T-helper 17 cell (primary cell): ENCODE data around the gene RABL3. TPM values are rescaled to one million over a fixed set of nuclear protein-coding genes. Genes with fewer than 3 reads are reported as not detected.

Experiments used
- ATAC-seq: fragments of 150-1000 bp; cut with Tn5 transposase; 2 replicates; pipeline ENCODE4 v1.10.0; 2021; ENCODE audit warnings: mild to moderate bottlenecking, moderate library complexity
- DNase-seq, 3 donors: peaks; one replicate each; pipeline versions ENCODE4 v3.0.0 to v3.0.0-alpha.2; 2020 to 2021
- H3K9me3 ChIP-seq: one replicate; pipeline ENCODE4 v1.7.0; 2013; ENCODE audit warnings: low read length, mild to moderate bottlenecking; ENCODE audit not compliant: control insufficient read depth, poor library complexity, severe bottlenecking
- H3K27ac Mint-ChIP-seq: one replicate; pipeline ENCODE4 v1.8.0; 2022; ENCODE audit warnings: mild to moderate bottlenecking, moderate library complexity, mixed read lengths
- H3K27me3 Mint-ChIP-seq: one replicate; pipeline ENCODE4 v1.8.0; 2022; ENCODE audit warnings: mixed read lengths
- H3K36me3 Mint-ChIP-seq: one replicate; pipeline ENCODE4 v1.8.0; 2022; ENCODE audit warnings: low read depth, mixed read lengths
- H3K4me1 Mint-ChIP-seq: one replicate; pipeline ENCODE4 v1.8.0; 2022; ENCODE audit warnings: mild to moderate bottlenecking, mixed read lengths
- H3K4me3 Mint-ChIP-seq: one replicate; pipeline ENCODE4 v1.8.0; 2022; ENCODE audit warnings: mild to moderate bottlenecking, moderate library complexity, mixed read lengths
- total RNA-seq, 4 donors: library from RNA in 2 of 4; stranded (reverse) in 2 of 4; gene quantifications; one replicate each; pipeline ENCODE4 v1.2.3 and lab custom pipeline; 2022 to 2026

RABL3 gene
- total RNA-seq, 2 donors from 2014 or later: 17.3 to 17.8 TPM

DNA sequence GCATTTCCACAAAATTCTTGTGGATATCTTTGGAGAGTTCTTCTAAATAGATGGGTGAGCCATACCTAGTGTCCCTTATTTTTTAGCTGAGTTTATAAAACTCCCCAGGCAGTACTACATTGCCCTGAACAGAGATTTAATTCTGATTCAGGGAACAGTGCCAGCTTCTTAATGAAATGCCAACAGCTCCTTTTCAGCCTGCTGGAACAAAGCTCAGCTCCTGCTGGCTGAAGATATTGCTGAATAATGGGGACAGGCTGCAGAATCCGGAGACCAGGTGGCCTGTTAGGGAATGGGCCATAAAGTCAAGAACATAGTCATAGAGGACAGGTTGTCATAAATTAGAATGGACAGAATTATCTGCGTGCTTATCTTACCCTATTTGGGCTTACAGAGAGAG lies 69.2 kb downstream of the RABL3 start:
- Mint-ChIP-seq H3K4me1 (no peaks in the 10 kb centered on the region), H3K27ac (no peak overlapping the region), H3K4me3 (no peak overlapping the region), H3K36me3 (peaks cover 2% of the 10 kb centered on the region), H3K27me3 (peaks cover 7% of the 10 kb centered on the region)
- no peak for ATAC-seq
- no peak for DNase-seq
- no peaks in the 10 kb centered on the region for H3K9me3 ChIP-seq

DNA sequence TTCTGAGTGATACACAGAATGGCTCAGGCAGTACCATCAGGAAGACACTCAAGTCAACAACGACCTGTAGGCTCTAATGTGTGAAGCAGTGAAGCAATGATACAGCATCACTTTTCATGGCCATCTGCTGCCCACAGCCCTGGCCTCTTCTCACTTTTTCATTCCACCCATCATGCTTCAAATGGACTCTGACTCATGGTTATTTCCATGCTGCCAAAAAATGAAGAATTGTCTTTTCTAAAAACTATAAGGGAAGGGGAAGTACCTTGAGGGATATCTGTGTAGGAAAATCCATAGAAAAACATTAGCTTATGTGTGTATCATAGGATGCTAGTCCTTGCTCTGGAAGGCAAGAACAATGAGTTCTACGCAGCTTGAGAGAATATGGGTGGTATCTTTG lies 71.7 kb downstream of the RABL3 start:
- H3K9me3 ChIP-seq: no peaks in the 10 kb centered on the region
- H3K4me3 Mint-ChIP-seq: no peak overlapping the region
- H3K4me1 Mint-ChIP-seq: peaks cover 6% of the 10 kb centered on the region
- DNase-seq (no peak), ATAC-seq (no peak)
- H3K27ac Mint-ChIP-seq: no peak overlapping the region
- H3K27me3 Mint-ChIP-seq: peaks cover 12% of the 10 kb centered on the region
- H3K36me3 Mint-ChIP-seq: peaks cover 8% of the 10 kb centered on the region

GRCh38 chr3:120664926-120665325 lies 77.4 kb downstream of the RABL3 start:
- no peak for DNase-seq
- no peak overlapping the region for H3K27ac Mint-ChIP-seq
- ATAC-seq: no peak
- H3K27me3 Mint-ChIP-seq: peaks cover 9% of the 10 kb centered on the region
- peaks cover 13% of the 10 kb centered on the region for H3K36me3 Mint-ChIP-seq
- no peak overlapping the region for H3K4me3 Mint-ChIP-seq
- H3K9me3 ChIP-seq: no peaks in the 10 kb centered on the region
- H3K4me1 Mint-ChIP-seq: peaks cover 6% of the 10 kb centered on the region

DNA sequence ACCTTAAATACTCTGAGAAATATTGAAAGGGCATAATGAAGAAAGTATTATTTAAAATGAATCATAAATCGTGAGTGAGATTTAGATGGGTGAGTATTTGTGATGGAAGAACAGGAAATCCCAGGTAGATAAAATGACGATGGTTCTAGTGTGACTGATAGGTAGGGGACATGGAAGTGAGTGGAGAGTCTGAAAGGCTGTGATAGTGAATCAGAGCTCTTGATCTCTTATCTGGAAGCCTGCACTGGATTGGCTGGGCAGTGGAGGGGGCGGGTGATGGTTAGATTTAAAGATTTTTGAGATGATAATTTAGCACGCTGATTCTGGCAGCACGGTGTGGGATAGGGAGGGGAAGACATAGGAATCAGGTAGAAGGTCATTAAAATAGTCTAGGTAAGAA lies 80.4 kb downstream of the RABL3 start:
- Mint-ChIP-seq H3K4me3 (no peak overlapping the region), H3K27me3 (peaks cover 9% of the 10 kb centered on the region), H3K4me1 (peaks cover 6% of the 10 kb centered on the region), H3K27ac (no peak overlapping the region), H3K36me3 (peaks cover 13% of the 10 kb centered on the region)
- DNase-seq: no peak
- peaks cover 5% of the 10 kb centered on the region for H3K9me3 ChIP-seq
- ATAC-seq: no peak

GRCh38 chr3:120661106-120661905 lies 81.0 kb downstream of the RABL3 start:
- DNase-seq: no peak
- Mint-ChIP-seq H3K4me1 (peaks cover 6% of the 10 kb centered on the region), H3K27ac (no peak overlapping the region), H3K4me3 (no peak overlapping the region), H3K27me3 (peaks cover 9% of the 10 kb centered on the region), H3K36me3 (peaks cover 13% of the 10 kb centered on the region)
- ATAC-seq: no peak
- peaks cover 5% of the 10 kb centered on the region for H3K9me3 ChIP-seq

GRCh38 chr3:120659834-120660233 lies 82.5 kb downstream of the RABL3 start:
- DNase-seq: no peak
- no peak overlapping the region for H3K4me3 Mint-ChIP-seq
- H3K27ac Mint-ChIP-seq: no peak overlapping the region
- no peaks in the 10 kb centered on the region for H3K4me1 Mint-ChIP-seq
- H3K36me3 Mint-ChIP-seq: peaks cover 7% of the 10 kb centered on the region
- H3K27me3 Mint-ChIP-seq: no peaks in the 10 kb centered on the region
- peaks cover 5% of the 10 kb centered on the region for H3K9me3 ChIP-seq
- ATAC-seq: no peak

- no peaks in the 10 kb centered on the region for H3K27me3 Mint-ChIP-seq
- H3K36me3 Mint-ChIP-seq: peaks cover 7% of the 10 kb centered on the region
- H3K4me3 Mint-ChIP-seq: no peak overlapping the region
- ATAC-seq: no peak
- DNase-seq: no peak
- no peak overlapping the region for H3K27ac Mint-ChIP-seq
- peaks cover 5% of the 10 kb centered on the region for H3K9me3 ChIP-seq
- H3K4me1 Mint-ChIP-seq: no peaks in the 10 kb centered on the region
Measured at GRCh38 chr3:120659285-120659684, 83.0 kb downstream of the RABL3 start.

- H3K27ac Mint-ChIP-seq: no peak overlapping the region
- no peaks in the 10 kb centered on the region for H3K4me1 Mint-ChIP-seq
- no peak for ATAC-seq
- peaks cover 2% of the 10 kb centered on the region for H3K27me3 Mint-ChIP-seq
- no peaks in the 10 kb centered on the region for H3K9me3 ChIP-seq
- H3K4me3 Mint-ChIP-seq: no peak overlapping the region
- H3K36me3 Mint-ChIP-seq: no peaks in the 10 kb centered on the region
- no peak for DNase-seq
Measured at GRCh38 chr3:120652896-120653545, 89.3 kb downstream of the RABL3 start.

DNA sequence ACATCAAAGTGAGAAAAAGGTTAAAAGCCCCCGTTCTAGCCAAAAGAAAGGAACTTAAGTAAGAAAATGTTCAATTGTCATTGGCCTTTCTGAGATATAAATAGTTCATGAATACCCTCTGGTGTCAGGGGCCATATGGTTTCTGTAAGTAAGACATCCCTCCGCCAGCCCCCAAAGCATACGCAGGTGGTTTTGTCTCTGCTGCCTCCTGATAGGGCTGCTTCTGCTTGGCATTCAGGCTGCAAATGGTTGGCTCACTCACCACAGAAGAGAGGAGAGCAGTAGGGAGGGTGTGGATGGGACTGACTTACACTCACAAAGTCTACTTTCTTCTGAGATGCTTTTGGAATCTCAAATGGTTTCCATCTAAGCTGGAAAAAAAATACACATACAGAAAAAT lies 90.0 kb downstream of the RABL3 start:
- no peak for ATAC-seq

GRCh38 chr3:120650311-120650710 lies 92.0 kb downstream of the RABL3 start:
- Mint-ChIP-seq H3K27me3 (peaks cover 4% of the 10 kb centered on the region), H3K27ac (no peak overlapping the region), H3K4me3 (no peak overlapping the region), H3K4me1 (peaks cover 4% of the 10 kb centered on the region), H3K36me3 (peaks cover 3% of the 10 kb centered on the region)
- DNase-seq: no peak
- no peaks in the 10 kb centered on the region for H3K9me3 ChIP-seq
- no peak for ATAC-seq

More for the DNA sequence above, 90.0 kb downstream of the RABL3 start:
- Mint-ChIP-seq H3K4me3 (no peak overlapping the region), H3K27ac (no peak overlapping the region), H3K27me3 (peaks cover 4% of the 10 kb centered on the region), H3K36me3 (no peaks in the 10 kb centered on the region), H3K4me1 (no peaks in the 10 kb centered on the region)
- no peak for DNase-seq
- no peaks in the 10 kb centered on the region for H3K9me3 ChIP-seq

DNA sequence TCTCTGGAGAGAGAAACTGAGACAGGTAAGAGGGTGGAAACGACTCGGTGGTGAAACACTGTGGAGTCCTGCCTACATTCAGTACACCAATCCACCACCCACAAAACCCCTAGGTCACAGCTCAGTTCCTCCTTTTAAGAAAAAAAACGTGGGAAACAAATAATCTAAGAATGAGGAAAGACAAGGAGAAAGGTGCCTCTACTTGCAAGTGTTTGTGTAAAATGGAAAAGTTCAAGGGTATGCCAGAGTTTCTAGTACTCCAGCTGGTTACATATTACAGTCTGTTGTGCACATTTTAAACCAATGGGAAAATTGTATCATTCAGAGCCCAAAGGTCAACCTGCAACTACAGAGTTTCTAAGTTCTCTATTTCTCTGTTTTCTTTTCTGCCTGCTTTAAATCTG lies 92.5 kb downstream of the RABL3 start:
- H3K9me3 ChIP-seq: no peaks in the 10 kb centered on the region
- Mint-ChIP-seq H3K4me3 (no peak overlapping the region), H3K27ac (no peak overlapping the region), H3K36me3 (peaks cover 3% of the 10 kb centered on the region), H3K4me1 (peaks cover 4% of the 10 kb centered on the region), H3K27me3 (peaks cover 4% of the 10 kb centered on the region)
- DNase-seq (no peak), ATAC-seq (no peak)

- no peak for DNase-seq
- Mint-ChIP-seq H3K4me3 (no peak overlapping the region), H3K27ac (no peak overlapping the region), H3K27me3 (peaks cover 4% of the 10 kb centered on the region), H3K36me3 (peaks cover 3% of the 10 kb centered on the region), H3K4me1 (peaks cover 4% of the 10 kb centered on the region)
- H3K9me3 ChIP-seq: no peaks in the 10 kb centered on the region
- ATAC-seq: no peak
Measured at GRCh38 chr3:120648290-120648689, 94.0 kb downstream of the RABL3 start.

GRCh38 chr3:120646771-120647432 lies 95.4 kb downstream of the RABL3 start:
- H3K36me3 Mint-ChIP-seq: peaks cover 3% of the 10 kb centered on the region
- DNase-seq (no peak), ATAC-seq (no peak)
- H3K4me3 Mint-ChIP-seq: no peak overlapping the region
- no peak overlapping the region for H3K27ac Mint-ChIP-seq
- peaks cover 4% of the 10 kb centered on the region for H3K27me3 Mint-ChIP-seq
- peaks cover 4% of the 10 kb centered on the region for H3K4me1 Mint-ChIP-seq
- H3K9me3 ChIP-seq: no peaks in the 10 kb centered on the region
